ENCODE results near the gene TIGD6.

- TF ChIP-seq CTCF (IDR thresholded peaks at IDR 0.05): no peak
- no peak for TF ChIP-seq POLR2A (IDR thresholded peaks at IDR 0.05)
Measured at GRCh38 chr5:150014456-150014855, 14.0 kb upstream of the TIGD6 start.

Data from transverse colon (tissue), 3 donors.